Parathyroid adenoma (tissue), 2 donors: ENCODE results near the gene BOLL.

Experiments used
- H2AFZ ChIP-seq: fragments of 300-600 bp; sonication (generic); one replicate; pipeline ENCODE4 v1.7.0; 2017; ENCODE audit warnings: antibody characterized with exemption, mild to moderate bottlenecking
- H3K27ac ChIP-seq: fragments of 300-600 bp; sonication (generic); one replicate; pipeline ENCODE4 v1.7.0; 2017
- H3K27me3 ChIP-seq: fragments of 300-600 bp; sonication (generic); one replicate; pipeline ENCODE4 v1.7.0; 2017; ENCODE audit warnings: low read length; ENCODE audit not compliant: control insufficient read depth, insufficient read depth
- H3K36me3 ChIP-seq: fragments of 300-600 bp; sonication (generic); one replicate; pipeline ENCODE4 v1.7.0; 2017; ENCODE audit warnings: low read length; ENCODE audit not compliant: control insufficient read depth, insufficient read depth
- H3K4me1 ChIP-seq: fragments of 300-600 bp; sonication (generic); one replicate; pipeline ENCODE4 v1.7.0; 2017; ENCODE audit warnings: control low read depth
- H3K4me2 ChIP-seq: fragments of 300-600 bp; sonication (generic); one replicate; pipeline ENCODE4 v1.7.0; 2017; ENCODE audit warnings: low read length
- H3K4me3 ChIP-seq: fragments of 300-600 bp; sonication (generic); one replicate; pipeline ENCODE4 v1.7.0; 2017; ENCODE audit warnings: low read depth, low read length
- H3K79me2 ChIP-seq: fragments of 300-600 bp; sonication (generic); one replicate; pipeline ENCODE4 v1.7.0; 2017; ENCODE audit warnings: control low read depth
- H3K9ac ChIP-seq: fragments of 300-600 bp; sonication (generic); one replicate; pipeline ENCODE4 v1.7.0; 2017; ENCODE audit warnings: mild to moderate bottlenecking
- H3K9me3 ChIP-seq: fragments of 300-600 bp; sonication (generic); one replicate; pipeline ENCODE4 v1.7.0; 2017; ENCODE audit warnings: low read length; ENCODE audit not compliant: control insufficient read depth
- TF ChIP-seq, protein P1 (sequence below): fragments of 300-600 bp; sonication (generic); IDR thresholded peaks from one replicate; pipeline ENCODE4 v1.7.0; 2017; ENCODE audit warnings: antibody characterized with exemption, mild to moderate bottlenecking
- donor health status: primary hyperparathyroidism.

BOLL gene

DNA sequence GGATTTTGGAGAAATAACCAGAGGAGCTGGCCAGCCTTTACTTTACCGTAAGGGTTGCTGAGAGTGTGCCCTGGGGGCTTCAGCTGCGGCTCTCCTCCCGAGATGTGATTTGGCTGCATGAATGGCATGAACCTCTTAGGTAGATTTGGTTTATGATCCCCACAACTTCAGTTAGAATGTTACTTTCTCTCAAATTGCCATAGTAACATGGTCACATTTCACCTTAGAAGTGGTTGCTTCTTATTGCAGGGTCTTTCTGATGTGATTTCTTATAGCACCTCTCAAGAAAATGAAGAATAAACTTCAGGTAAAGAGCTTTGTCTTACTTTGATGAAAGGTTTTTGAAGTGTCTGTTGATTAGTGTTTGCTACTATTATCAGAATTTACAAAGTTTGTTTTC is 24.9 kb upstream of the BOLL start:
- Histone ChIP-seq H2AFZ (no peak overlapping the region), H3K36me3 (no peaks in the 10 kb centered on the region), H3K4me1 (peaks cover 7% of the 10 kb centered on the region), H3K79me2 (peaks cover 17% of the 10 kb centered on the region), H3K9me3 (no peaks in the 10 kb centered on the region), H3K4me2 (no peak overlapping the region), H3K27ac (no peak overlapping the region), H3K27me3 (no peaks in the 10 kb centered on the region), H3K9ac (no peak overlapping the region), H3K4me3 (no peak overlapping the region)
- TF ChIP-seq, protein P1, sequence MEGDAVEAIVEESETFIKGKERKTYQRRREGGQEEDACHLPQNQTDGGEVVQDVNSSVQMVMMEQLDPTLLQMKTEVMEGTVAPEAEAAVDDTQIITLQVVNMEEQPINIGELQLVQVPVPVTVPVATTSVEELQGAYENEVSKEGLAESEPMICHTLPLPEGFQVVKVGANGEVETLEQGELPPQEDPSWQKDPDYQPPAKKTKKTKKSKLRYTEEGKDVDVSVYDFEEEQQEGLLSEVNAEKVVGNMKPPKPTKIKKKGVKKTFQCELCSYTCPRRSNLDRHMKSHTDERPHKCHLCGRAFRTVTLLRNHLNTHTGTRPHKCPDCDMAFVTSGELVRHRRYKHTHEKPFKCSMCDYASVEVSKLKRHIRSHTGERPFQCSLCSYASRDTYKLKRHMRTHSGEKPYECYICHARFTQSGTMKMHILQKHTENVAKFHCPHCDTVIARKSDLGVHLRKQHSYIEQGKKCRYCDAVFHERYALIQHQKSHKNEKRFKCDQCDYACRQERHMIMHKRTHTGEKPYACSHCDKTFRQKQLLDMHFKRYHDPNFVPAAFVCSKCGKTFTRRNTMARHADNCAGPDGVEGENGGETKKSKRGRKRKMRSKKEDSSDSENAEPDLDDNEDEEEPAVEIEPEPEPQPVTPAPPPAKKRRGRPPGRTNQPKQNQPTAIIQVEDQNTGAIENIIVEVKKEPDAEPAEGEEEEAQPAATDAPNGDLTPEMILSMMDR: no peak

DNA sequence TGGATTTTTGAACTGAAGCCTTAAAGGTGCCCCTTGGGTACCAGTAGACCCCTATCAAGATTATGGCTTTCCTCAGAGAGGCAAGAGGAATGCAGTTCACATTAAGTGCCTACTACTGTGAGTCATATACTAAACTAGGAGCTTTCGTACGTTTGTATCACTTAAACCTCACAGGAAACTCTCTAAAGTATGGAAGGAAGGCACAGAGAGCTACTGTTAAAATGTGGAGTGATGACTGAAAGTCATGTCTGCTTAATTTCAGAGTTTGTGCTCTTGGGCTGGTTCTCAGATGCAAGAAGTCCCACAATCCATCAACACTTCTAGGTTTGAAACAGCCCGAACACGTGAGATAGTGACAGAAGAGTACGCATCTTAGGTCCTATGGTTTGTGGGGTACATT is 23.9 kb upstream of the BOLL start:
- Histone ChIP-seq H3K4me2 (no peak overlapping the region), H2AFZ (no peak overlapping the region), H3K9me3 (no peaks in the 10 kb centered on the region), H3K36me3 (no peaks in the 10 kb centered on the region), H3K27me3 (no peaks in the 10 kb centered on the region), H3K79me2 (peaks cover 13% of the 10 kb centered on the region), H3K4me3 (no peak overlapping the region), H3K9ac (no peak overlapping the region), H3K27ac (no peak overlapping the region), H3K4me1 (peaks cover 3% of the 10 kb centered on the region)
- TF ChIP-seq, protein P1: no peak

DNA sequence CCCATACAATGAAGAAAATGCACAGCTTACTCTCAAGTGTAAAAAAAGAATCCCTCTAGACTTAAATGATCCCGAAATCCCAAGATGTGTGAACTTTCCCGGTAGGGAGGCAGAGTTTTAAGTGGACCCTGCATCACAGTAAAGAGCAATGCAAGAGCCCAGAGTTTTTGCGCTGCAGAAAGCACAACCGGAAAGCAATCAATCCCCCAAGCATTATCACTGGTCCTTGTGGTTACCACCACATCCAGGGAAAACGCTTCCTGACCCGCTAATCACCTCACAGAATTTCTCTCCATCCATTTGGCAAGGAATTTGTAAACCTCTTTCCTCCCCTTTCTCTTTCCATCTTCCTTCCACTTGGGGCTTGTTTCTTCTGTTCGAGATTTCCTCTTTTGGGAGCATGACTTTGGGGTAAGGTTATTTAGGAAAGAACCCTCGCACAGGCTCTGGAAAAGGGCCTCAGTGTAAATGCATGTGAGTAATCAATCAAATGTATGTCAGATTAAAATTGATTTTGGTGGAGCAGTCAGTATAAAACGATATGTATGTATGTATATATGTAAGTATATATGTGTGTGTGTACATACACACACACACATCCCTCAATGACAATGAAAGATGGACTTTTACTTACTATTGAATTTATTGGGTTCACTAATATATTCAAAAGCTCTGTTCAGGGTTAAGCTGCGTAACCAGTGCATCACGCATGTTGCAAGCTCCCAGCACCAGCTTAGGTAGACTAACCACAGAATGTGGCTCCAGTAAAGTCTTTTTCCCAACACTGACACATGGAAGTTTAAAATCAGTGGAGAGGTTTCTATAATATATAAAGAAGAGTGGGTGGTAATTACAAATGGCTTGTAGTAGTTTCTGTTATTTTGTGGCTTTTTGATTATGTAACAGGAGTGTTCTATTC is 20.9 kb upstream of the BOLL start:
- peak overlapping the region; percentile 65 for H3K4me3 ChIP-seq
- H3K9me3 ChIP-seq: no peaks in the 10 kb centered on the region
- H3K4me1 ChIP-seq: peaks cover 5% of the 10 kb centered on the region
- H3K79me2 ChIP-seq: peaks cover 2% of the 10 kb centered on the region
- H3K36me3 ChIP-seq: no peaks in the 10 kb centered on the region
- H3K4me2 ChIP-seq: peak overlapping the region; percentile 64
- peak overlapping the region; percentile 83 for H3K27ac ChIP-seq
- no peak overlapping the region for H3K9ac ChIP-seq
- H2AFZ ChIP-seq: peak overlapping the region; percentile 91
- TF ChIP-seq, protein P1: no peak
- no peaks in the 10 kb centered on the region for H3K27me3 ChIP-seq

DNA sequence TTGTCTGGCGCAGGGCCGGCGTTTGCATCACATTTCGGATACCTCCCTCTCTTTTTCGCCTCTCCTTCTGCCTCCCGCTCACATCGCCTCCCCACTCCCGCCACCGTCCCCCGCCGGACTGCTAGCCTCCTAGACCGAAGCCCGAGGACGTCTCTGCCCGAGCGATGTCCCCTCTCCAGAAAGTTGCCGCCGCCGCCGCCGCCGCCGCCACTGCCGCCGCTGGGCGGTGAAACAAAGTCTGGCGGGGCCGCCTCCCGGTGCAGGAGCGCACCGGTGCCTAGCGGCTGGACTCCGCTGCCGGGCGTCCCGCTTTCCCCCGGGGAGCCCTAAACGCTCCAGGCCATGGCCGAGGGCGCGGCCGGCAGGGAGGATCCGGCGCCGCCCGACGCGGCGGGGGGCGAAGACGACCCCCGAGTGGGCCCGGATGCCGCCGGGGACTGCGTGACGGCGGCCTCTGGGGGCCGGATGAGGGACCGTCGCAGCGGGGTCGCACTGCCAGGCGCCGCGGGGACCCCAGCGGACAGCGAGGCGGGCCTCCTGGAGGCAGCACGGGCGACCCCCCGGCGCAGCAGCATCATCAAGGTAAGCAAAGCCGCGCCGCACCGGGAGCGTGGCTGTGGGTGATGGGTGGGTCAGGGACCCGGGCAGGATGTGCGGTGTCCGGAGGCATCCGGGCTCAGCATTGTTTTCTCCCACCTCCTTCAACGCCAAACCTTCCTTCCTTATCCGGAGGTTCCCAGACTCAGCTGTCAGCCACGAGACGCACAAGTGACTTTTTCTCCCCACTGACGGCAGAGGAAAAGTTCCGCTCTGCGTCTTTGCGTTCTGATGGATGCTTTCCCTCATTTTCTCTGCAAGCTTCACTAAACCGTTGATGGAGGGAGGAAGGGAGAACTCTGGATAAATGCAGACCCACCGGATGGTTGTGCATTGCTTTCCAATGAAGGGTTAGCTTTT is 19.9 kb upstream of the BOLL start:
- Histone ChIP-seq H3K27me3 (no peaks in the 10 kb centered on the region), H2AFZ (peak overlapping the region; percentile 91), H3K4me1 (peaks cover 5% of the 10 kb centered on the region), H3K27ac (peak overlapping the region; percentile 83), H3K4me2 (peak overlapping the region; percentile 64), H3K9me3 (no peaks in the 10 kb centered on the region), H3K36me3 (no peaks in the 10 kb centered on the region), H3K79me2 (peaks cover 2% of the 10 kb centered on the region), H3K9ac (peak overlapping the region; percentile 17), H3K4me3 (peak overlapping the region; percentile 65)
- TF ChIP-seq, protein P1: no peak
